Uterus (tissue), 4 donors: ENCODE results near the gene PA2G4. TPM values are rescaled to one million over a fixed set of nuclear protein-coding genes. Genes with fewer than 3 reads are reported as not detected.

Source experiments
- DNase-seq, 2 donors: peaks; one replicate each; pipeline ENCODE4 v3.0.0-alpha.2; 2019 to 2020
- H3K27ac ChIP-seq, 2 donors: fragments of 200-600 bp; sonication (generic); 1 replicate in 1 of 2; 2 replicates in 1 of 2; pipeline ENCODE4 v1.5.1; 2016 to 2018
- H3K27me3 ChIP-seq, 2 donors: fragments of 200-600 bp; sonication (generic); one replicate each; pipeline ENCODE4 v1.5.1; 2018 to 2019; ENCODE audit warnings: control low read depth in 1 of 2
- H3K36me3 ChIP-seq, 2 donors: fragments of 200-600 bp; sonication (generic); one replicate each; pipeline ENCODE4 v1.5.1; 2019; ENCODE audit warnings: control low read depth in 1 of 2
- H3K4me1 ChIP-seq, 2 donors: fragments of 200-600 bp; sonication (generic); one replicate each; pipeline ENCODE4 v1.5.1; 2018 to 2019; ENCODE audit warnings: control low read depth in 1 of 2
- H3K4me3 ChIP-seq, 2 donors: fragments of 200-600 bp; sonication (generic); 1 replicate in 1 of 2; 2 replicates in 1 of 2; pipeline ENCODE4 v1.5.1; 2018 to 2019; ENCODE audit warnings: mild to moderate bottlenecking in 1 of 2
- H3K9me3 ChIP-seq, 2 donors: fragments of 200-600 bp; sonication (generic); one replicate each; pipeline ENCODE4 v1.5.1; 2019; ENCODE audit warnings: control low read depth in 1 of 2
- CTCF ChIP-seq, 4 experiments: fragments of 200-600 bp in 2 of 4; fragments of 450-650 bp in 2 of 4; sonication (generic) in 2 of 4; IDR thresholded peaks; one replicate each; pipeline ENCODE4 v1.5.1; 2016 to 2019; ENCODE audit warnings: antibody characterized with exemption in 4 of 4, mild to moderate bottlenecking in 2 of 4, moderate library complexity in 1 of 4
- POLR2A ChIP-seq, 2 donors: fragments of 450-650 bp; IDR thresholded peaks; one replicate each; pipeline ENCODE4 v1.6.1; 2016; ENCODE audit warnings: antibody characterized with exemption in 2 of 2, mild to moderate bottlenecking in 1 of 2, moderate library complexity in 1 of 2
- intact Hi-C: fragments of 100-400 bp; cut with DNase I; formaldehyde crosslinking; loops from one replicate; pipeline ENCODE4 v1.15.1; 2023; ENCODE audit warnings: low total_unique reads
- total RNA-seq, 4 donors: library from RNA; depleted of rRNA in 3 of 4; stranded (reverse); fragments of >200 nt in 3 of 4; gene quantifications; one replicate each; pipeline versions ENCODE4 v1.1.0 to v1.2.4, GENCODE V29; 2014 to 2023
- donor health status: DM: yes; HTN: yes; CAD: no.

PA2G4 gene
- total RNA-seq, 4 donors from 2014 or later = 64.4 to 120 (median 81.0) TPM

- Histone ChIP-seq H3K36me3 (no peaks in the 10 kb centered on the region), H3K27ac (peak overlapping the region in 1 of 2 donors; percentile 30), H3K4me1 (peaks cover 13 to 20% of the 10 kb centered on the region in 2 donors), H3K4me3 (no peak overlapping the region), H3K27me3 (no peaks in the 10 kb centered on the region), H3K9me3 (no peaks in the 10 kb centered on the region)
- no peak for TF ChIP-seq CTCF (IDR thresholded peaks at IDR 0.05)
- no peak for TF ChIP-seq POLR2A (IDR thresholded peaks at IDR 0.05)
- DNase-seq = no peak
- intact Hi-C loops = no loop called here
These were observed 18.3 kb downstream of the PA2G4 start for GRCh38 chr12:56122637-56123036.

- H3K27ac ChIP-seq = peak overlapping the region in 1 of 2 donors; percentile 89
- DNase-seq = no peak
These were observed 19.8 kb downstream of the PA2G4 start for GRCh38 chr12:56124133-56124532.

GRCh38 chr12:56126732-56127239 is 22.4 kb downstream of the PA2G4 start:
- DNase-seq = no peak
- H3K27ac ChIP-seq = peak overlapping the region; percentile 88 to 89
- intact Hi-C loops = loop anchor here (5.0 kb wide), 1 partner anchor 36 kb away; no protein-coding TSS in a partner anchor
- peaks cover 8 to 10% of the 10 kb centered on the region in 2 donors for H3K4me1 ChIP-seq
- TF ChIP-seq CTCF (IDR thresholded peaks at IDR 0.05) = no peak
- no peak overlapping the region for H3K4me3 ChIP-seq
- no peaks in the 10 kb centered on the region for H3K27me3 ChIP-seq
- H3K36me3 ChIP-seq = no peaks in the 10 kb centered on the region
- no peaks in the 10 kb centered on the region for H3K9me3 ChIP-seq

More at GRCh38 chr12:56124133-56124532, 19.8 kb downstream of the PA2G4 start:
- Histone ChIP-seq H3K4me3 (no peak overlapping the region), H3K4me1 (peaks cover 10 to 13% of the 10 kb centered on the region in 2 donors), H3K9me3 (no peaks in the 10 kb centered on the region), H3K27me3 (no peaks in the 10 kb centered on the region), H3K36me3 (no peaks in the 10 kb centered on the region)
- intact Hi-C loops = no loop called here
- no peak for TF ChIP-seq CTCF (IDR thresholded peaks at IDR 0.05)
- TF ChIP-seq POLR2A (IDR thresholded peaks at IDR 0.05) = no peak

- Histone ChIP-seq H3K4me3 (peak overlapping the region; percentile 10 to 36), H3K27ac (peak overlapping the region; percentile 88 to 89), H3K27me3 (no peaks in the 10 kb centered on the region), H3K9me3 (no peaks in the 10 kb centered on the region), H3K36me3 (no peaks in the 10 kb centered on the region), H3K4me1 (peaks cover 8 to 10% of the 10 kb centered on the region in 2 donors)
- intact Hi-C loops = loop anchor here (5.0 kb wide), 1 partner anchor 35 kb away; no protein-coding TSS in a partner anchor
- TF ChIP-seq CTCF (IDR thresholded peaks at IDR 0.05) (peak in 1 of 4 experiments; percentile 12), POLR2A (IDR thresholded peaks at IDR 0.05) (peak in 1 of 2 donors; percentile 75)
- no peak for DNase-seq
These were observed 23.1 kb downstream of the PA2G4 start for GRCh38 chr12:56127485-56127887.

GRCh38 chr12:56127888-56128669 is 23.7 kb downstream of the PA2G4 start, which contains the start of gene ESYT1:
Gene ESYT1 (plus strand): TSS chr12:56128267. CDS start chr12:56128320, 53 bp downstream.
- H3K36me3 ChIP-seq = no peaks in the 10 kb centered on the region
- peak within 1 kb of the TSS; percentile 56 to 95 for H3K4me3 ChIP-seq
- H3K27ac ChIP-seq = peak within 1 kb of the TSS; percentile 89 to 91
- TF ChIP-seq CTCF (IDR thresholded peaks at IDR 0.05) (peak in 1 of 4 experiments; percentile 39), POLR2A (IDR thresholded peaks at IDR 0.05) (peak; percentile 97 to 99)
- H3K4me1 ChIP-seq = peaks cover 8 to 10% of the 10 kb centered on the region in 2 donors
- no peaks in the 10 kb centered on the region for H3K9me3 ChIP-seq
- no peaks in the 10 kb centered on the region for H3K27me3 ChIP-seq
- peak; percentile 98 to 100 for DNase-seq
- intact Hi-C loops = loop anchor here (5.0 kb wide), 1 partner anchor 34 kb away; no protein-coding TSS in a partner anchor
